Choroid plexus epithelial cell (primary cell): ENCODE results near the gene ORMDL3.

Experiments
- DNase-seq: peaks from one replicate; pipeline ENCODE4 v3.0.0-alpha.2; 2010; ENCODE audit warnings: low read depth
- H3K4me3 ChIP-seq: 2 replicates; pipeline ENCODE4 v1.5.1; 2011; ENCODE audit warnings: low read depth, mild to moderate bottlenecking, control low read depth, low read length, moderate library complexity
- TF ChIP-seq, protein P1 (sequence below): conservative IDR thresholded peaks from 2 replicates; pipeline ENCODE4 v1.5.1; 2011; ENCODE audit warnings: low read depth, mild to moderate bottlenecking, control low read depth, inconsistent platforms, low read length, moderate library complexity

ORMDL3 gene

DNA sequence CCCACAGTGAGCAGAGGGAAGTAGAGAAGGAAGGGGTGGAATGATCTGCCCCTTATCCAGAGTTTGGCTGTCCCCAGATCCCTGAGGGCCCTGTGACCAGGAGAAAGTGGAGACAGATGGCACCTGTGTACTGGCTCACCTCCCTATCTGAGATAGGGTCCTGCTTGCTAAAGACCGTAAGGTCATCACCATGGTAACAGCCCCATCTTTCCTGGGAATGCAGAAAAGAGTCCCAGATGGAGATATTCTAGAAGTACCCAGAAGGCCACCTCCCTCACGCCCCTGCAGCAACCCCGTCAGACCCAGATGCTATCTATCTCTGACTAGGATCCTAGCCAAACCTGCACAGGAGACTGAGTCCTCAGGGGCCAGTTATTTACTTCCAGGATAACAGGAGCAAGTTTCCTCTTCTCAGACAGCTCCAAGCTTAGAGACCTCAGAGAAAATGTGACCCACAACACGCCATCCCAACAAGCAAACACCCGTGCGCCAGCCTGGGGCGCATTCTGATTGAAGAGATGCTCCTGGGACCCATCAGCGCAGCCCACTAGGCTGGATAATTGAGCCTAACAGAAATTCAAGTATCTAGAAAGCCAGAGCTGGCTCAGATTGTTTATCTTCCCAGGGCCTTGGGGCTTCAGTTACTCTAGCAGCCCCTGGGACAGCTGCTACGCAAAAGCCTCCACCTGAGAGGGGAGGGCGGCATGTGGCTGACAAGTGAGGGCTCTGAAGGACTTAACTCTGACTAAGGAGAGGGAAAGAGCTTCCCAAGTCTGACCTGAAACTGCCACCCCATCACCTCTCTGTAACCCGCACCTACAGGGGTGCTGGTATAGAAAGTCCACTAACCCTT is 1.9 kb downstream of the ORMDL3 start:
- H3K4me3 ChIP-seq, result peak overlapping the region; percentile 82
- TF ChIP-seq, protein P1, sequence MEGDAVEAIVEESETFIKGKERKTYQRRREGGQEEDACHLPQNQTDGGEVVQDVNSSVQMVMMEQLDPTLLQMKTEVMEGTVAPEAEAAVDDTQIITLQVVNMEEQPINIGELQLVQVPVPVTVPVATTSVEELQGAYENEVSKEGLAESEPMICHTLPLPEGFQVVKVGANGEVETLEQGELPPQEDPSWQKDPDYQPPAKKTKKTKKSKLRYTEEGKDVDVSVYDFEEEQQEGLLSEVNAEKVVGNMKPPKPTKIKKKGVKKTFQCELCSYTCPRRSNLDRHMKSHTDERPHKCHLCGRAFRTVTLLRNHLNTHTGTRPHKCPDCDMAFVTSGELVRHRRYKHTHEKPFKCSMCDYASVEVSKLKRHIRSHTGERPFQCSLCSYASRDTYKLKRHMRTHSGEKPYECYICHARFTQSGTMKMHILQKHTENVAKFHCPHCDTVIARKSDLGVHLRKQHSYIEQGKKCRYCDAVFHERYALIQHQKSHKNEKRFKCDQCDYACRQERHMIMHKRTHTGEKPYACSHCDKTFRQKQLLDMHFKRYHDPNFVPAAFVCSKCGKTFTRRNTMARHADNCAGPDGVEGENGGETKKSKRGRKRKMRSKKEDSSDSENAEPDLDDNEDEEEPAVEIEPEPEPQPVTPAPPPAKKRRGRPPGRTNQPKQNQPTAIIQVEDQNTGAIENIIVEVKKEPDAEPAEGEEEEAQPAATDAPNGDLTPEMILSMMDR, result no peak
- no peak for DNase-seq

DNA sequence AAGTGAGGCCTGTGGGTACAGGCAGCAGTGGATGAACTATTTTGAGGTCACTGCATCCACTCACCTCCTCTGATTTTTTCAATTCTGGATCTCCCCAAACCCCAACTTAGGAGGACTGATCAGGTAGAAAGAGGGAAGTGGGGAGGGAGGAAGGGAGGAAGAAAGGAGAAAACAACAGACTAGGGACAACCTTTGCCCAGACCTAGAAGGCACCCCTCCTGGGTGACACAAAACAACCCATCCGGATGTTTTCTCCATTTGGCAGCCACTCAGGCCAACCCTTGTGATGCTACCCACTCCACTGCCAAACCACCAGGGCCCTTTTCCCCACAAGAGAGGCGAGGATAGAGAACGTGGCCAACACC is 2.7 kb downstream of the ORMDL3 start:
- TF ChIP-seq, protein P1, result no peak
- H3K4me3 ChIP-seq, result no peak overlapping the region
- no peak for DNase-seq

DNA sequence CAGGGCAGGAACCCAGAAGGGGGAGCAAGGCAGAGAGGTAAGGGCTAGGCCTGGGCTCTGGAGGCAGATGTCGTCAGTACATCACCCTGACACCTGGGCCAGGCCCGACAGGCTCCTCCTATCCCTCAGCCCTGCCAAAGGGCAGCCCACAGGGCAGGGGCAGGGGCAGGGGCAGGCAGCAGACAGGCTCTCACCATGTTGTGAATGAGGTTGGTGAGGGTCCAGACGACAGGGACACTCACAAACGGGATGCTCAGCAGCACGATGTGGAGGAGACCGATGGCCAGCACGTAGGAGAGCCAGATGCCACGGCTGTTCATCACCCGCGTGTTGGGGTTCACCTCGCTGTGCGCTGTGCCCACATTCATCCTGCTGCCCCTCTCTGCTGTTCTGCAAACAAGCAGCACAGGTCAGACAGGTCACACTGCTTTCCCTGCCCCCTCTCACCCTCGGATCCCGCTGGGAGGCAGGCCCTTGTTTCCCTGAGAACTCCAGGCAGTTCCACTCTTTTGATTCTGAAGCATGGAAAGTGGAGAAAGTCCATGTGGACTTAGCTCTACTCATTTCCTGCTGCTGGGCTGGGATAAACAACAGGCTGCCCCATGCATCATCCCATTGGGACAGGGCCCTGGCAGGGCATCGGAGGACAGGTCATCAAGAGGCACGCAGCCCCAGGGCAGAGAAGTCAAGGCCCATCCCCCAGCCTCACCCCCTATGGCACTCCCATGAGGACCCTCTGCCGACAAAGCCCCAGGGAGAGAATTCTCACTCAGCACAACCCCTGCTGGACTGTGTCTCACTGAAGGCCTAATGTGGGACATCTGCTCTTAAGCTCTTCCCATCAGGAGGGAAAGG is 3.3 kb downstream of the ORMDL3 start:
- DNase-seq, result peak; percentile 45
- TF ChIP-seq, protein P1, result peak; percentile 69
- H3K4me3 ChIP-seq, result no peak overlapping the region

DNA sequence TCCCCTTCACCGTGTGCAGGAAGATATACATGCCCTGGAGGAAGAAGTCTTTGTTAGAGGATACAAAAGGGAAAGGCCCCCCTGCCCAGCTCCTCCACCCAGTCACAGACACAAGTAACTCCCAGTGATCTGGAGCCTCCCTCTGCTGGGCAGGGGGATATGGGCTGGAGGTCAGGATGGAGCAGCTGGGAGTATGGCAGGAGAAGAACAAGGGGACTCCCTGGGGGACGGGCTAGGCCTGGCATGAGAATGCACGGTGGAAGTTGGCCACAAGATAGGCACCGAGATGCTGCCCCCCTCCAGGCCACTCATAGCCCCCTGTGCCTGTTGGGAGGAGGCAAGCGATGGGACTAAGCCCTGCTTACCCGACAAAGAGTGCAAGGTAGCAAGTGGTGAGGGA is 4.2 kb downstream of the ORMDL3 start:
- TF ChIP-seq, protein P1, result no peak
- DNase-seq, result no peak
- H3K4me3 ChIP-seq, result no peak overlapping the region

DNA sequence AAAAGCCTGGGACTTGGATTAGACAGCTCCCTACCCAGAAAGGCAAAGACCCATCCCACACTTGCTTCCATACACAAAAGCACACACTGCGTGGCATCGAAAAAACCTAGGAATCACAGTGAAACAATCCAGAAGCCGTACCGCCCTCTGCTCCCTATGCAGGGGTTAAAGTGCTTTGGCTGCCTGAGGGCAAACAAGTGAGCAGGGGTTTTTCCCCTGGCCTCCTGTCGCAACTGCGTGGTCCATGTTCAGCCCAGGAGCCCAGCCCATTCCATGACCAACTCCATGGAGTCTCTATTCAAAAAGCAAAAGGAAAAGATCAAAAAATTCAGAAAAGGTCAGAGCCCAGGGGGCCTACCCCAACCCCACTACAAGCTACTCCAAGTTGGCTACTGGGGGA is 5.4 kb downstream of the ORMDL3 start:
- H3K4me3 ChIP-seq, result no peak overlapping the region
- TF ChIP-seq, protein P1, result no peak
- no peak for DNase-seq

DNA sequence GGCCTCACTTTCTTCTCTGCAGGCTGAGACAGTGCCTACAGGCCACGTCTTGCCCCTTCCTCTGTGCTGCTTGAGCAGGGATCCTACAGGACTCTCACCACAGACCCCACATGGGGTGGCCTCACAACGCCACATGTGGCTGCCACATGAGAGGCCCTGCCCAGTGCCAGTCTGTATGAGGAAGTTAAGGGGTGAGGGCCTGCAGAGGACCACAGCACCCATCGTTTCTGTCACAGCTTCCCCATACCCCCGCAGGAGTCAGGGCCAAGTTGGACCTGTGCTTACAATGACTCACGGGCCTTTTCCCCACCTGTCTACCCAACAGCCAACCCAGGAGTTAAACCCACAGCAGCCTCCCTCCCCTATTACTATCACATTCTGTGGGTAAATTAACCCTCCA is 6.1 kb downstream of the ORMDL3 start:
- TF ChIP-seq, protein P1, result no peak
- no peak for DNase-seq
- no peak overlapping the region for H3K4me3 ChIP-seq
